ENCODE measurements around the gene GRIP2. TPM values are rescaled to one million over a fixed set of nuclear protein-coding genes. Genes with fewer than 3 reads are reported as not detected.

Gene GRIP2
- total RNA-seq, 2 experiments from 2014 or later, result not detected

GRCh38 chr3:14503033-14503705 is 37.0 kb downstream of the GRIP2 start:
- H3K4me1 Mint-ChIP-seq, result no peaks in the 10 kb centered on the region
- H3K4me3 Mint-ChIP-seq, result no peak overlapping the region
- no peak for DNase-seq
- H3K27me3 Mint-ChIP-seq, result no peaks in the 10 kb centered on the region
- peaks cover 10% of the 10 kb centered on the region for H3K9me3 Mint-ChIP-seq
- no peak overlapping the region for H3K27ac Mint-ChIP-seq
- H3K36me3 Mint-ChIP-seq, result no peaks in the 10 kb centered on the region

- H3K36me3 Mint-ChIP-seq, result no peaks in the 10 kb centered on the region
- H3K4me3 Mint-ChIP-seq, result no peak overlapping the region
- no peak for DNase-seq
- H3K27ac Mint-ChIP-seq, result no peak overlapping the region
- H3K27me3 Mint-ChIP-seq, result no peaks in the 10 kb centered on the region
- peaks cover 10% of the 10 kb centered on the region for H3K9me3 Mint-ChIP-seq
- H3K4me1 Mint-ChIP-seq, result no peaks in the 10 kb centered on the region
Observed at GRCh38 chr3:14502472-14502871, 37.7 kb downstream of the GRIP2 start.

- Mint-ChIP-seq H3K27ac (no peak overlapping the region), H3K9me3 (peaks cover 2% of the 10 kb centered on the region), H3K27me3 (no peaks in the 10 kb centered on the region), H3K36me3 (no peaks in the 10 kb centered on the region), H3K4me3 (no peak overlapping the region), H3K4me1 (no peaks in the 10 kb centered on the region)
- DNase-seq, result no peak
Observed at GRCh38 chr3:14497321-14497720, 42.8 kb downstream of the GRIP2 start.

GRCh38 chr3:14496351-14496750 is 43.8 kb downstream of the GRIP2 start:
- no peaks in the 10 kb centered on the region for H3K27me3 Mint-ChIP-seq
- H3K27ac Mint-ChIP-seq, result no peak overlapping the region
- DNase-seq, result no peak
- H3K9me3 Mint-ChIP-seq, result no peaks in the 10 kb centered on the region
- H3K36me3 Mint-ChIP-seq, result no peaks in the 10 kb centered on the region
- H3K4me1 Mint-ChIP-seq, result no peaks in the 10 kb centered on the region
- no peak overlapping the region for H3K4me3 Mint-ChIP-seq

- Mint-ChIP-seq H3K4me1 (no peaks in the 10 kb centered on the region), H3K9me3 (no peaks in the 10 kb centered on the region), H3K4me3 (no peak overlapping the region), H3K36me3 (no peaks in the 10 kb centered on the region), H3K27ac (no peak overlapping the region), H3K27me3 (no peaks in the 10 kb centered on the region)
- no peak for DNase-seq
Observed at GRCh38 chr3:14494973-14495300, 45.2 kb downstream of the GRIP2 start.

GRCh38 chr3:14494279-14494972 is 45.7 kb downstream of the GRIP2 start:
- H3K9me3 Mint-ChIP-seq, result no peaks in the 10 kb centered on the region
- H3K4me3 Mint-ChIP-seq, result no peak overlapping the region
- no peak overlapping the region for H3K27ac Mint-ChIP-seq
- DNase-seq, result no peak
- no peaks in the 10 kb centered on the region for H3K27me3 Mint-ChIP-seq
- H3K4me1 Mint-ChIP-seq, result no peaks in the 10 kb centered on the region
- no peaks in the 10 kb centered on the region for H3K36me3 Mint-ChIP-seq

- H3K27me3 Mint-ChIP-seq, result no peaks in the 10 kb centered on the region
- no peaks in the 10 kb centered on the region for H3K4me1 Mint-ChIP-seq
- no peak overlapping the region for H3K27ac Mint-ChIP-seq
- H3K36me3 Mint-ChIP-seq, result no peaks in the 10 kb centered on the region
- no peak overlapping the region for H3K4me3 Mint-ChIP-seq
- no peaks in the 10 kb centered on the region for H3K9me3 Mint-ChIP-seq
- no peak for DNase-seq
Observed at GRCh38 chr3:14492948-14493881, 46.9 kb downstream of the GRIP2 start.

GRCh38 chr3:14491396-14492190 is 48.5 kb downstream of the GRIP2 start:
- no peaks in the 10 kb centered on the region for H3K36me3 Mint-ChIP-seq
- H3K9me3 Mint-ChIP-seq, result no peaks in the 10 kb centered on the region
- H3K27ac Mint-ChIP-seq, result no peak overlapping the region
- H3K4me1 Mint-ChIP-seq, result no peaks in the 10 kb centered on the region
- no peaks in the 10 kb centered on the region for H3K27me3 Mint-ChIP-seq
- no peak for DNase-seq
- no peak overlapping the region for H3K4me3 Mint-ChIP-seq

GRCh38 chr3:14490831-14491230 is 49.3 kb downstream of the GRIP2 start:
- H3K4me1 Mint-ChIP-seq, result no peaks in the 10 kb centered on the region
- no peaks in the 10 kb centered on the region for H3K9me3 Mint-ChIP-seq
- H3K27me3 Mint-ChIP-seq, result no peaks in the 10 kb centered on the region
- H3K4me3 Mint-ChIP-seq, result no peak overlapping the region
- DNase-seq, result no peak
- no peak overlapping the region for H3K27ac Mint-ChIP-seq
- H3K36me3 Mint-ChIP-seq, result no peaks in the 10 kb centered on the region

- Mint-ChIP-seq H3K4me1 (no peaks in the 10 kb centered on the region), H3K27me3 (no peaks in the 10 kb centered on the region), H3K4me3 (no peak overlapping the region), H3K36me3 (no peaks in the 10 kb centered on the region), H3K27ac (no peak overlapping the region), H3K9me3 (no peaks in the 10 kb centered on the region)
- DNase-seq, result no peak
Observed at GRCh38 chr3:14490255-14490654, 49.9 kb downstream of the GRIP2 start.

GRCh38 chr3:14489641-14490040 is 50.5 kb downstream of the GRIP2 start:
- Mint-ChIP-seq H3K4me3 (no peak overlapping the region), H3K27me3 (no peaks in the 10 kb centered on the region), H3K27ac (no peak overlapping the region), H3K9me3 (no peaks in the 10 kb centered on the region), H3K4me1 (no peaks in the 10 kb centered on the region), H3K36me3 (no peaks in the 10 kb centered on the region)
- no peak for DNase-seq

GRCh38 chr3:14488286-14489041 is 51.7 kb downstream of the GRIP2 start:
- H3K27me3 Mint-ChIP-seq, result no peaks in the 10 kb centered on the region
- H3K4me1 Mint-ChIP-seq, result no peaks in the 10 kb centered on the region

GRCh38 chr3:14487821-14488220 is 52.3 kb downstream of the GRIP2 start:
- H3K36me3 Mint-ChIP-seq, result peaks cover 2% of the 10 kb centered on the region

More at GRCh38 chr3:14488286-14489041, 51.7 kb downstream of the GRIP2 start:
- peaks cover 2% of the 10 kb centered on the region for H3K36me3 Mint-ChIP-seq
- DNase-seq, result no peak
- H3K9me3 Mint-ChIP-seq, result no peaks in the 10 kb centered on the region
- H3K27ac Mint-ChIP-seq, result no peak overlapping the region
- H3K4me3 Mint-ChIP-seq, result no peak overlapping the region

GRCh38 chr3:14487086-14487485 is 53.1 kb downstream of the GRIP2 start:
- peaks cover 2% of the 10 kb centered on the region for H3K36me3 Mint-ChIP-seq
- no peaks in the 10 kb centered on the region for H3K4me1 Mint-ChIP-seq

More at GRCh38 chr3:14487821-14488220, 52.3 kb downstream of the GRIP2 start:
- DNase-seq, result no peak
- Mint-ChIP-seq H3K4me1 (no peaks in the 10 kb centered on the region), H3K27ac (no peak overlapping the region), H3K9me3 (no peaks in the 10 kb centered on the region), H3K27me3 (no peaks in the 10 kb centered on the region), H3K4me3 (no peak overlapping the region)

More at GRCh38 chr3:14487086-14487485, 53.1 kb downstream of the GRIP2 start:
- Mint-ChIP-seq H3K9me3 (no peaks in the 10 kb centered on the region), H3K27me3 (no peaks in the 10 kb centered on the region), H3K27ac (peak overlapping the region; percentile 6), H3K4me3 (no peak overlapping the region)
- no peak for DNase-seq
